Lung (tissue), 12 donors: Measurements from ENCODE around the gene NUBP2. TPM values are rescaled to one million over a fixed set of nuclear protein-coding genes. Genes with fewer than 3 reads are reported as not detected.

Experiments
- ATAC-seq: fragments of 200-7000 bp; cut with Tn5 transposase; one replicate; pipeline ENCODE4 v1.9.1; 2020; ENCODE audit warnings: moderate number of reproducible peaks; ENCODE audit not compliant: insufficient read depth, low FRiP score
- DNase-seq, 3 donors: peaks; one replicate each; pipeline ENCODE4 v3.0.0-alpha.2; 2013 to 2017
- H3K27ac ChIP-seq, 2 donors: one replicate each; pipeline ENCODE4 v1.5.1; 2013; ENCODE audit warnings: mild to moderate bottlenecking in 2 of 2, moderate library complexity in 2 of 2, control low read depth in 1 of 2, inconsistent platforms in 1 of 2, low read depth in 1 of 2, low read length in 1 of 2
- H3K27me3 ChIP-seq, 3 donors: one replicate each; pipeline ENCODE4 v1.5.1; 2013; ENCODE audit warnings: low read length in 2 of 3; ENCODE audit not compliant: control insufficient read depth in 3 of 3, insufficient read depth in 3 of 3
- H3K36me3 ChIP-seq, 4 donors: one replicate each; pipeline ENCODE4 v1.5.1; 2013; ENCODE audit warnings: low read length in 4 of 4, mild to moderate bottlenecking in 1 of 4, moderate library complexity in 1 of 4; ENCODE audit not compliant: control insufficient read depth in 4 of 4, insufficient read depth in 4 of 4
- H3K4me1 ChIP-seq, 5 donors: one replicate each; pipeline ENCODE4 v1.5.1; 2013; ENCODE audit warnings: low read length in 5 of 5, mild to moderate bottlenecking in 2 of 5, moderate library complexity in 1 of 5; ENCODE audit not compliant: control insufficient read depth in 5 of 5, insufficient read depth in 5 of 5
- H3K4me3 ChIP-seq: one replicate; pipeline ENCODE4 v1.5.1; 2013; ENCODE audit warnings: mild to moderate bottlenecking, control low read depth, moderate library complexity
- H3K9ac ChIP-seq, 2 donors: one replicate each; pipeline ENCODE4 v1.5.1; 2013; ENCODE audit warnings: low read length in 2 of 2, control low read depth in 1 of 2; ENCODE audit not compliant: insufficient read depth in 1 of 2
- H3K9me3 ChIP-seq, 4 donors: one replicate each; pipeline ENCODE4 v1.5.1; 2013; ENCODE audit warnings: low read length in 3 of 4, mild to moderate bottlenecking in 1 of 4, moderate library complexity in 1 of 4; ENCODE audit not compliant: control insufficient read depth in 4 of 4, insufficient read depth in 3 of 4
- CTCF ChIP-seq: IDR thresholded peaks from 2 replicates; pipeline ENCODE4 v1.5.1; 2012; ENCODE audit warnings: mild to moderate bottlenecking; ENCODE audit errors: control extremely low read depth, extremely low read depth
- WGBS, 2 donors: extraction: QIAGEN DNeasy Blood & Tissue Kit; methylation state at CpG; one replicate each; pipeline ENCODE4 v1.1.7; 2013; 5-methylcytosine and 5-hydroxymethylcytosine counted together
- polyA plus RNA-seq, 2 donors: library from polyadenylated mRNA; stranded (reverse); fragments of 200-250 nt; gene quantifications; one replicate each; pipeline ENCODE4 v1.2.1, GENCODE V29; 2013
- total RNA-seq, 2 donors: library from RNA; depleted of rRNA in 1 of 2; stranded (reverse); fragments of >200 nt in 1 of 2; gene quantifications; one replicate each; pipeline ENCODE4 v1.2.1, GENCODE V29; 2014 to 2021
- donor health status: control.
- donor health status: control.
- donor health status: Bipolar disorder and iron deficiency.
- donor health status: healthy.
- donor health status: DM: yes; HTN: yes; CAD: no.

The NUBP2 gene
- total and polyA plus RNA-seq, 4 donors: 38.9 to 70.2 (median 65.6) TPM

GRCh38 chr16:1786242-1787055, 3.7 kb downstream of the NUBP2 start:
- WGBS, 2 donors: 90% methylated on average over 50 to 51 of the region's 51 CpGs

GRCh38 chr16:1787056-1787321, 4.2 kb downstream of the NUBP2 start:
- no peaks in the 10 kb centered on the region for H3K27me3 ChIP-seq
- WGBS, 2 donors: 93 to 100% methylated on average over 4 to 6 of the region's 6 CpGs
- H3K27ac ChIP-seq: no peak overlapping the region
- no peak overlapping the region for H3K9ac ChIP-seq
- TF ChIP-seq CTCF: no peak
- H3K9me3 ChIP-seq: peaks cover 0 to 3% (median 0%) of the 10 kb centered on the region in 4 donors
- H3K4me1 ChIP-seq: peaks cover 0 to 5% (median 3%) of the 10 kb centered on the region in 5 donors
- no peak for ATAC-seq
- H3K4me3 ChIP-seq: no peak overlapping the region
- DNase-seq: no peak
- H3K36me3 ChIP-seq: peaks cover 0 to 58% (median 0%) of the 10 kb centered on the region in 4 donors

More at GRCh38 chr16:1786242-1787055, 3.7 kb downstream of the NUBP2 start:
- TF ChIP-seq CTCF: no peak
- Histone ChIP-seq H3K4me3 (no peak overlapping the region), H3K36me3 (peaks cover 0 to 53% (median 0%) of the 10 kb centered on the region in 4 donors), H3K27me3 (no peaks in the 10 kb centered on the region), H3K9me3 (no peaks in the 10 kb centered on the region), H3K4me1 (peaks cover 0 to 9% (median 3%) of the 10 kb centered on the region in 5 donors), H3K9ac (no peak overlapping the region), H3K27ac (no peak overlapping the region)
- DNase-seq (peak in 1 of 3 donors; percentile 11), ATAC-seq (no peak)

GRCh38 chr16:1787322-1788094, 4.7 kb downstream of the NUBP2 start:
- 95 to 96% methylated on average over 38 to 44 of the region's 44 CpGs for WGBS, 2 donors
- H3K4me1 ChIP-seq: peaks cover 0 to 5% (median 3%) of the 10 kb centered on the region in 5 donors
- no peak for TF ChIP-seq CTCF
- no peak overlapping the region for H3K9ac ChIP-seq
- no peak for ATAC-seq
- no peak overlapping the region for H3K4me3 ChIP-seq
- H3K27me3 ChIP-seq: no peaks in the 10 kb centered on the region
- H3K36me3 ChIP-seq: peaks cover 0 to 62% (median 0%) of the 10 kb centered on the region in 4 donors
- peaks cover 0 to 3% (median 0%) of the 10 kb centered on the region in 4 donors for H3K9me3 ChIP-seq
- no peak overlapping the region for H3K27ac ChIP-seq
- peak in 1 of 3 donors; percentile 11 for DNase-seq
